Thyroid gland (tissue), 4 donors: Measurements from ENCODE around the gene TNIK. TPM values are rescaled to one million over a fixed set of nuclear protein-coding genes. Genes with fewer than 3 reads are reported as not detected.

Experiments
- DNase-seq, 2 donors: peaks; one replicate each; pipeline ENCODE4 v3.0.0-alpha.2; 2019
- H3K27ac ChIP-seq, 3 donors: fragments of 200-600 bp; sonication (generic); 1 replicate in 2 of 3; 2 replicates in 1 of 3; pipeline ENCODE4 v1.5.1; 2016 to 2019; ENCODE audit warnings: mild to moderate bottlenecking in 1 of 3, moderate library complexity in 1 of 3
- H3K27me3 ChIP-seq: fragments of 200-600 bp; sonication (generic); one replicate; pipeline ENCODE4 v1.5.1; 2019
- H3K36me3 ChIP-seq, 2 donors: fragments of 200-600 bp; sonication (generic); one replicate each; pipeline ENCODE4 v1.5.1; 2016 to 2019
- H3K4me1 ChIP-seq, 2 donors: fragments of 200-600 bp; sonication (generic); one replicate each; pipeline ENCODE4 v1.5.1; 2017 to 2019
- H3K4me3 ChIP-seq, 3 donors: fragments of 200-600 bp; sonication (generic); replicated peaks in 1 of 3; 1 replicate in 2 of 3; 2 replicates in 1 of 3; pipeline ENCODE4 v1.5.1; 2016; ENCODE audit warnings: mild to moderate bottlenecking in 1 of 3
- H3K9me3 ChIP-seq: fragments of 200-600 bp; sonication (generic); one replicate; pipeline ENCODE4 v1.5.1; 2017
- CTCF ChIP-seq, 6 experiments: fragments of 200-600 bp in 3 of 6; fragments of 450-650 bp in 3 of 6; sonication (generic) in 3 of 6; IDR thresholded peaks; one replicate each; pipeline ENCODE4 v1.5.1; 2016 to 2019; ENCODE audit warnings: antibody characterized with exemption in 6 of 6, mild to moderate bottlenecking in 2 of 6, inconsistent platforms in 1 of 6, moderate library complexity in 1 of 6
- POLR2A ChIP-seq, 2 donors: fragments of 450-650 bp; IDR thresholded peaks; one replicate each; pipeline ENCODE4 v1.6.1; 2017; ENCODE audit warnings: antibody characterized with exemption in 2 of 2, mild to moderate bottlenecking in 2 of 2, moderate library complexity in 1 of 2
- WGBS, 2 donors: methylation state at CpG; one replicate each; pipeline ENCODE4 v1.1.5; 2017; 5-methylcytosine and 5-hydroxymethylcytosine counted together
- intact Hi-C: fragments of 100-400 bp; cut with DNase I; formaldehyde crosslinking; loops from one replicate; pipeline ENCODE4 v1.15.1; 2023
- total RNA-seq, 4 donors: library from RNA; depleted of rRNA; stranded (reverse); fragments of >200 nt; gene quantifications; one replicate each; pipeline ENCODE4 v1.2.3, GENCODE V29; 2016

TNIK gene
- total RNA-seq, 4 donors from 2014 or later: 29.7 to 84.1 (median 48.9) TPM

GRCh38 chr3:171456765-171457606 lies 3.2 kb downstream of the TNIK start:
- Histone ChIP-seq H3K27me3 (no peaks in the 10 kb centered on the region), H3K27ac (no peak overlapping the region), H3K4me3 (no peak overlapping the region), H3K4me1 (peaks cover 6 to 8% of the 10 kb centered on the region in 2 donors), H3K9me3 (no peaks in the 10 kb centered on the region), H3K36me3 (no peaks in the 10 kb centered on the region)
- DNase-seq: no peak
- 86 to 91% methylated on average over 6 of the region's 6 CpGs for WGBS, 2 donors
- intact Hi-C loops: no loop called here
- TF ChIP-seq CTCF (IDR thresholded peaks at IDR 0.05): no peak
- no peak for TF ChIP-seq POLR2A (IDR thresholded peaks at IDR 0.05)

DNA sequence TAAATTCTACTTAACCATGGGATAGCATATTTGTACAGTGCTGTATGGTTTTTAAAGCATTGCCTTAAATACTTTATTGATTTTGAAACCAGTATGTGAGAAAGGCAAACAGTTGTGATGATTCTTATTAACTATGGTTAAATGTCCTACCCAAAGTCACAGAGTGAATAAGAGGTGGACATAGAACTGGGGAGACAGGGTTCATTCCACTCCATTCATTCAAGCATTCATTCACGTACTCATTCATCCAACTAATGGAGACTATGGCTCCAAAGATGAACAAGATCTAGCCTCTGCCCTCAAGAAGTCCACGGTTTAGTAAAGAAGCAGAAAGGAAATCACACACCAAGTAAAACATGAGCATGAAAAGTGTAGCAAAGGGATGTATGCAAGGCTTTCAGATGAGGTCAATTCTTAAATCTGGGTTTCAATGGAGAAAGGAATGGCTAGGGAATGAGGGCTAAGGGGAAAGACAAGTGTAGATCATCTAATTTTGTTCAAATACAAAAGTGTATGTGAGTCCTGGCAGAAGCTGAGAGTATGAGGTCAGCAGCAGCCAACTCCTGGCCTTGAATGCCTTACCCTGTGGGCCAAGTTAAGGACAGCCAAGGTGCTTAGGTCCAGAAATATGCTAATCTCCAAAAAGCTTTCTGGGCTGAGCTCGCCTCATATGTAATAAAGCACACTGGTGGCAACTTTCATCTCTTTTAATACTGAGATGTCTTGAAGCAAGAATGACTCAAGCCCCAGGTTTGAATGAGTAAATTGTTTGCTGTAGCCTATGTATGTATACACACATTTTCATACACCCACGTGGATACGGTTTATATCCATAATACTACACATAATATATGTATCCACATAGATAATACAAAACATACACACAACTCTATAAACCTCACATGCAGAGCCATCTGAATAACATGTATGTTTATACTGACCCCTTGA lies 4.3 kb downstream of the TNIK start:
- Histone ChIP-seq H3K9me3 (no peaks in the 10 kb centered on the region), H3K4me1 (peaks cover 8 to 15% of the 10 kb centered on the region in 2 donors), H3K27ac (no peak overlapping the region), H3K27me3 (no peaks in the 10 kb centered on the region), H3K36me3 (no peaks in the 10 kb centered on the region), H3K4me3 (no peak overlapping the region)
- intact Hi-C loops: no loop called here
- TF ChIP-seq CTCF (IDR thresholded peaks at IDR 0.05) (no peak), POLR2A (IDR thresholded peaks at IDR 0.05) (no peak)
- 34 to 47% methylated on average over 5 of the region's 5 CpGs for WGBS, 2 donors
- no peak for DNase-seq

- WGBS, 2 donors: 93 to 96% methylated on average over 8 of the region's 8 CpGs
- Histone ChIP-seq H3K9me3 (no peaks in the 10 kb centered on the region), H3K4me3 (no peak overlapping the region), H3K4me1 (peaks cover 8 to 15% of the 10 kb centered on the region in 2 donors), H3K27ac (no peak overlapping the region), H3K27me3 (no peaks in the 10 kb centered on the region), H3K36me3 (no peaks in the 10 kb centered on the region)
- no peak for DNase-seq
- intact Hi-C loops: no loop called here
- TF ChIP-seq CTCF (IDR thresholded peaks at IDR 0.05) (no peak), POLR2A (IDR thresholded peaks at IDR 0.05) (no peak)
These were observed 6.2 kb downstream of the TNIK start for GRCh38 chr3:171454041-171454440.

GRCh38 chr3:171453180-171453886 lies 6.9 kb downstream of the TNIK start:
- 59 to 68% methylated on average over 12 of the region's 12 CpGs for WGBS, 2 donors
- Histone ChIP-seq H3K27me3 (no peaks in the 10 kb centered on the region), H3K36me3 (no peaks in the 10 kb centered on the region), H3K4me1 (peaks cover 7 to 11% of the 10 kb centered on the region in 2 donors), H3K27ac (no peak overlapping the region), H3K9me3 (no peaks in the 10 kb centered on the region), H3K4me3 (no peak overlapping the region)
- TF ChIP-seq CTCF (IDR thresholded peaks at IDR 0.05) (peak in 1 of 6 experiments; percentile 14), POLR2A (IDR thresholded peaks at IDR 0.05) (no peak)
- DNase-seq: no peak
- intact Hi-C loops: no loop called here
